GM21737 (cell line): ENCODE data around the gene EFNA5.

Experiments
- ATAC-seq: cut with Tn5 transposase; IDR thresholded peaks from one replicate; pipeline ENCODE4 v1.9.1; 2021; ENCODE audit warnings: mild to moderate bottlenecking, moderate library complexity; ENCODE audit not compliant: unreplicated experiment

Gene EFNA5

GRCh38 chr5:107572715-107573368 lies 97.9 kb downstream of the EFNA5 start:
- no peak for ATAC-seq

GRCh38 chr5:107571621-107572536 lies 98.9 kb downstream of the EFNA5 start:
- ATAC-seq = peak; percentile 61

GRCh38 chr5:107570805-107571531 lies 99.8 kb downstream of the EFNA5 start:
- ATAC-seq = peak; percentile 87

GRCh38 chr5:107570181-107570580 lies 100.6 kb downstream of the EFNA5 start:
- ATAC-seq = no peak

- ATAC-seq = no peak
Observed at GRCh38 chr5:107567901-107568671, 102.7 kb downstream of the EFNA5 start.

- ATAC-seq = no peak
Observed at GRCh38 chr5:107566986-107567385, 103.8 kb downstream of the EFNA5 start.

- ATAC-seq = no peak
Observed at GRCh38 chr5:107565791-107566767, 104.7 kb downstream of the EFNA5 start.

- ATAC-seq = no peak
Observed at GRCh38 chr5:107564931-107565372, 105.8 kb downstream of the EFNA5 start.

- no peak for ATAC-seq
Observed at GRCh38 chr5:107563959-107564544, 106.7 kb downstream of the EFNA5 start.

- no peak for ATAC-seq
Observed at GRCh38 chr5:107560377-107560776, 110.4 kb downstream of the EFNA5 start.

- no peak for ATAC-seq
Observed at GRCh38 chr5:107558823-107559375, 111.8 kb downstream of the EFNA5 start.

GRCh38 chr5:107557051-107557658 lies 113.6 kb downstream of the EFNA5 start:
- ATAC-seq = no peak

GRCh38 chr5:107556575-107556974 lies 114.2 kb downstream of the EFNA5 start:
- ATAC-seq = no peak

- ATAC-seq = no peak
Observed at GRCh38 chr5:107555425-107556090, 115.2 kb downstream of the EFNA5 start.

GRCh38 chr5:107554776-107555424 lies 115.8 kb downstream of the EFNA5 start:
- ATAC-seq = no peak

- no peak for ATAC-seq
Observed at GRCh38 chr5:107553117-107553555, 117.6 kb downstream of the EFNA5 start.

- no peak for ATAC-seq
Observed at GRCh38 chr5:107551088-107551487, 119.6 kb downstream of the EFNA5 start.
